HG03439 (cell line): Measurements from ENCODE around the gene TMC6.
"Not testable (repeated sequence)": the region's sequence is repeated elsewhere in the genome, so short reads cannot be mapped to it uniquely, and the experiment has no call there.

ENCODE experiments used
- ATAC-seq: cut with Tn5 transposase; IDR thresholded peaks from one replicate; pipeline ENCODE4 v1.9.1; 2021; ENCODE audit warnings: mild to moderate bottlenecking, moderate library complexity; ENCODE audit not compliant: unreplicated experiment

TMC6 gene

GRCh38 chr17:78128551-78129350 is at the start of gene TMC6:
TSS of gene TMC6 (minus strand) at chr17:78128755. CDS start at chr17:78126832, 1,923 bp downstream.
- no peak for ATAC-seq

DNA sequence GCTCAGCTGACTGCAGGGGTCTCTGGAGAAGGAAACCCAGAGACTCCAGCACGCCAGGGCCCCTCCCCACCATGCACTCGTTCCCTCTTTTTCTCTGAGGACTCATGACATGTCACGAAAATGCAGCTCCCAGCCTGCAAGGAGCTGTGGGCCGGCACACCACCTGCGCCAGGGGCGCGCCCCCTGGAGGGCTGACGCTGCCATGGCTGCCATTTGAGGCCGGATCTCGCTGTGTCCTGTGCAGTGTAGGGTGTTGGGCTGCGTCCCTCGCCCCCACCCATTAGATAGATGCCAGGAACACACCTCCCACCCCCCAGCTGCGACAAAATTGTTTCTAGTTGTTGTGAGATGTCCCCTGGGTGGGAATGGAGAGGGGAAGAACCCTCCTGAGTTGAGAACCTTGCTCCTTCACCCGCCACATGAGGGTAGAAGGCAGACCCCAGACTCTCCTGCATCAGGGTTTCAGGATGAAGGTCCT is 48.0 kb upstream of the TMC6 start:
- no peak for ATAC-seq

DNA sequence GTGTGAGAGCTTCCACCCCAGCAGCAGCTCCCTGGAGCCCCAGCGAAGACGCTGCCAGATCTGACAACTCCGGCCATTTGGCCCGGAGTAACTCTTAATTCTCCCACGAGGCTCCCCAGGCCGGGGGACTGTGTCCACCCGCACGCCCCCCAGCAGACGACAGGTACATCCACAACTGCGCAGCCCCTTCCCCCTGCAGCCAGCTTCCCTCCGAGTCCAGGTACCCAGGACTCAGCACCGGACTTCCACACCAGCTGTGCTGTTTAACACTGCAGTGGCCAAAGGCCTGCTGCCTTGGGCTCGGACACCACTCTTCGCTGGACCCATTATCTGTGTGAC is 47.1 kb upstream of the TMC6 start:
- ATAC-seq: no peak

- no peak for ATAC-seq
These were observed 46.5 kb upstream of the TMC6 start for GRCh38 chr17:78174870-78175642.

GRCh38 chr17:78174346-78174869 is 45.9 kb upstream of the TMC6 start:
- ATAC-seq: no peak

GRCh38 chr17:78173097-78173715 is 44.7 kb upstream of the TMC6 start:
- peak; percentile 33 for ATAC-seq

DNA sequence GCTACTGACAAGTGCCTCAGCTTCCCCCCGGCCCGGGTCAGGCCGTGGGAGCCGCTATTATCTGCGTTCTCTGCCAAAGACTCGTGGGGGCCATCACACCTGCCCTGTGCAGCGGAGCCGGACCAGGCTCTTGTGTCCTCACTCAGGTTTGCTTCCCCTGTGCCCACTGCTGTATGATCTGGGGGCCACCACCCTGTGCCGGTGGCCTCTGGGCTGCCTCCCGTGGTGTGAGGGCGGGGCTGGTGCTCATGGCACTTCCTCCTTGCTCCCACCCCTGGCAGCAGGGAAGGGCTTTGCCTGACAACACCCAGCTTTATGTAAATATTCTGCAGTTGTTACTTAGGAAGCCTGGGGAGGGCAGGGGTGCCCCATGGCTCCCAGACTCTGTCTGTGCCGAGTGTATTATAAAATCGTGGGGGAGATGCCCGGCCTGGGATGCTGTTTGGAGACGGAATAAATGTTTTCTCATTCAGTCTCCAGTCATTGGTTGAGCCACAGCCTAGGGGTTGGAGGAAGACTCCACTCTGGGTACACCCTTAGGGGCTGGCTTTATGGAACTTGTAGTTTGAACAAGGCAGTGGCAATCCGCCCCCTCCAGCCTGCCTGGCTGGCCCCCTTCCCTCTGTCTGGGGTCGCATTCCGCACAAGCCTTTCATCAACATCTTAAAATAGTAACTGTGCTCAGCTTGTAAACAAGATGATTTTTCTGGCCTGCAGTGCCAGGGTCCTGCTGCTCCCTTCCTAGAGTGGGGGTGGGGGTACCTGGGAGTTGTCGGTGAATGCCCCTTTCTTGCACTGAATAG is 43.9 kb upstream of the TMC6 start:
- ATAC-seq: no peak

GRCh38 chr17:78171591-78172248 is 43.2 kb upstream of the TMC6 start:
- not testable (repeated sequence) for ATAC-seq

DNA sequence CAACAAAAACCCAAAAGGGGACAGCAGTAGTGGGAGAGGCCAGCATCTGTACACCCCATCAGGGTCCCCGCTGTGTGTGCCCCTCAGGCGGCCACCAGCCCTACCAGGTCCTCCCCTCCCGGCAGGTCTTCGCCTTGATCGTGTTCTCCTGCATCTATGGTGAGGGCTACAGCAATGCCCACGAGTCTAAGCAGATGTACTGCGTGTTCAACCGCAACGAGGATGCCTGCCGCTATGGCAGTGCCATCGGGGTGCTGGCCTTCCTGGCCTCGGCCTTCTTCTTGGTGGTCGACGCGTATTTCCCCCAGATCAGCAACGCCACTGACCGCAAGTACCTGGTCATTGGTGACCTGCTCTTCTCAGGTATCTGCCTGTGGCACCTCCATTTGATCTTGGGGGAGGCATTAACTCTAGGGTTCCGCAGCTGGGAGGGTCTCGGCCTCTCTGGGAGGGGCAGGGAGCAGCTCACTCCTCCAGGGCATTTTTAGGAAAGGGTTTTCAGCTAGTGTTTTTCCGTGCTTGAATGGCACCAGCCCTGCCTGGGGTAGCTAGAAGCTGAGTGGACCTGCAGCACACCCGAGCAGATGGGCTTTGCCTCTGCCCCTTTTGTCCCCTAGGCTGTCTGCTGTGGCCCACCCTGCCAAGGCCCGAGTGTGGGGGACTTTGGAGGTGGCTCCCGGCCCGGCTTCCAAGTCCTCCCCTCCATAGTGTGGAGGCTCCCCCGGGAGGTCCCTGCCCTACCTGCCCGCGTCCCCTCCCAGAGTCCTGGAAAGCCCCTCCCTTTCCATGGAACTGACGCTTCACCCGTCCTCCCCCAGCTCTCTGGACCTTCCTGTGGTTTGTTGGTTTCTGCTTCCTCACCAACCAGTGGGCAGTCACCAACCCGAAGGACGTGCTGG is 42.4 kb upstream of the TMC6 start:
- no peak for ATAC-seq

GRCh38 chr17:78168903-78169793 is 40.6 kb upstream of the TMC6 start:
- peak; percentile 5 for ATAC-seq

DNA sequence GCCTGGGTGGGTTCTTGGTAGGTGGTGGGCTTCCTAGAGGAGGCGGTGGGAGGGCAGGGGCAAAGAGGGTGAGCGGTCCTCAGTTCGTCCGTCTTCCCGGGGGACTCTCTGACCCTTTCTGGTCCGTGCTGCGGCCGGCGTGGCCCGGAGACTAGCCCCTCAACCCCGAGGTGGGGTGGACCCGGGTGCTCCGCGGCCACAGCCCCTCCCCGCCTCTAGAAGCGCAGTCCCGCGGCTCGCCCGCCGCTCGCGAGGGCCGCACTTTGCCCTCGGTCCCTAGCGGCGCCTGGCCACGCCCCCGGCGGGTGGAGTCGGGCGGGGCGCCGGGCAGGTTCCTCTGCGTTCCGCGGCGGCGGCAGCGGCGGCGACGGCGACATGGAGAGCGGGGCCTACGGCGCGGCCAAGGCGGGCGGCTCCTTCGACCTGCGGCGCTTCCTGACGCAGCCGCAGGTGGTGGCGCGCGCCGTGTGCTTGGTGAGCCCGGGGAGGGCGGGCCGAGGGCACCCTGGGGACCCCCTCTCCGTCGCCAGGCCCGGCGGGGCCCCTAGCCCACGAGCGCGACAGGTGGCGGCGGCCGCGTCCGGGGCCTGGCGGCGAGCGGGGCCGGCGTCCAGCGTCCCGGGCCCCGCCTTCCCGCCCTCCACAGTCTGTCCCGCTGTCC is 39.8 kb upstream of the TMC6 start, which contains the start of gene SYNGR2:
Gene SYNGR2, plus strand, starts transcription at position 340 of the 661 bp plus-strand sequence. Its CDS starts 36 bp downstream, at position 376.
- peak; percentile 44 for ATAC-seq

GRCh38 chr17:78166416-78166815 is 37.9 kb upstream of the TMC6 start:
- ATAC-seq: no peak

DNA sequence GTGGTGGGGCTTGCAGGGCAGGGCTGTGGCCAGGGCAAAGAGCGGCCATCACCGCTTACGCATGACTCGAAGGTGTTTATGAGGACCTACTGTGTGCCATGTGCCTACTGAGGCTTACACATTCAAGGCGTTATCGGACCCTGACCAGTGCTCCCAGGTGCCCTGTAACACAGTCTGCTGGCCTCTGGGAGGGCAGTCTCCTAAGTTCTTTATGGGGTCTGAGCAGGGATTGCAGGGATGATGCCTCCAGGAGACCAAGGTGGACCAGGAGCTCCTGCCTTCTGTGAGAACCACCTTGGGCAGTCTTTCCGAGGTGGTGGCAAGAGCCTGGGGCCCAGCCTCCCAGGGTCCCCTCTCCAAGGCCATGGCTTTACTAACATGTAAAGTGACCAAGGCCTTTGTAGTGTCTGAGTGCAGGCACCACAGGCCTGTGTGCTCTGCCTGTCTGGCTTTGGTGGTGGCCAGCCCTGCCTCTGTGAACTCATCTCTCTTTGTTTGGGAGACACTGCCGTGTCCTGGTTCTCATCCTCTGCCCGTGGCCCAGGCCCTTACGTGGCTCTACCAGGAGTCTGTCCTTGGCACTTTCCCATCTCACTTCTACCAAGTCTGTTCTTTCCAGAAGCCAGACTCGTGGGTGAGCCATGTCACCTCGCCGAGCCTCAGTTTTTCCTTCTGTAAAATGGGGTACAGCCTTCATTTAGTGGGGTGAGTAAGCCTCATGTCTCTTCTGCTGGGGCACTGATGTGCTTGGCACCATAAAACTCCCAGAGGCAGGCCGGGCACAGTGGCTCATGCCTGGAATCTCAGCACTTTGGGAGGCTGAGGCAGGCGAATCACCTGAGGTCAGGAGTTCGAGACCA is 36.4 kb upstream of the TMC6 start:
- no peak for ATAC-seq

GRCh38 chr17:78163881-78164747 is 35.6 kb upstream of the TMC6 start:
- ATAC-seq: no peak

GRCh38 chr17:78159575-78160158 is 31.1 kb upstream of the TMC6 start:
- ATAC-seq: no peak
